ENCODE results near the gene TMEM179. TPM values are rescaled to one million over a fixed set of nuclear protein-coding genes. Genes with fewer than 3 reads are reported as not detected.

TMEM179 gene
- total and polyA plus RNA-seq, 2 of the 8 experiments (the other 6 are each of a cell fraction or from before 2014, with no cell fraction given): 2.9 to 4.0 TPM

DNA sequence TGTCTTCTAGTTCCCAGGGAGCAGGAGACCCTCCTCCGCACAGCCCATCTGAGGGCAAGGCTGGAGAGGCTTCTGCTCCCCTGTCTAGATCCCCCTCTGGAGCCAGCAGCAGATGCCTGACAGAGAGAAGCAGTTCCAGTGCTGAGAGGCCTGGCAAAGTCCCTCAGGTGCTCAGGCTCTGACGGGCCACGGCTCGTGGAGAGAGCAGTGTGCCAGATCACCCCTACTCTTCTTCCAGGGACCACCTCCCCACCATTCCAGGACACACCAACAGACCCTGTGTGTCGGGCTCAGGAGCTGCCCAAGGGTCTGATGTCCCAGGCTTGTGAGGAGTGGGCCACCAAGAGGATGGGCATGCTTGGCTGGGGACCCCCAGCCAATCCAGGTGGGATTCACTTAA lies 47.5 kb downstream of the TMEM179 start:
- DNase-seq (ENCODE audit: low read depth in 1 of 2, low spot score in 2 of 2) (no peak), FAIRE-seq (no peak)
- Histone ChIP-seq H3K36me3 (ENCODE audit: control insufficient read depth in 2 of 4, insufficient read depth in 4 of 4, low read length in 3 of 4) (no peaks in the 10 kb centered on the region), H4K8ac (ENCODE audit: extremely low read depth, insufficient read depth, low read length) (no peak overlapping the region), H2AFZ (ENCODE audit: low read length) (no peak overlapping the region), H3K4me3 (ENCODE audit: extremely low read depth in 1 of 4, insufficient read depth in 2 of 4, low read depth in 3 of 4, low read length in 4 of 4) (no peak overlapping the region), H4K20me1 (replicated peaks in 1 of 2; ENCODE audit: control insufficient read depth in 1 of 2, insufficient read depth in 2 of 2, low read length in 2 of 2) (peaks cover 0 to 3% of the 10 kb centered on the region in 2 experiments), H3K79me1 (ENCODE audit: low read depth, low read length) (no peaks in the 10 kb centered on the region), H3K23ac (ENCODE audit: insufficient read length) (no peak overlapping the region), H3K14ac (ENCODE audit: insufficient read length) (no peak overlapping the region), H2BK20ac (ENCODE audit: low read length) (no peak overlapping the region), H3K9me3 (ENCODE audit: insufficient read depth in 2 of 2, low read depth in 1 of 2, low read length in 1 of 2) (no peaks in the 10 kb centered on the region), H3K4ac (replicated peaks; ENCODE audit: insufficient read length, low read depth, low read length) (no peak overlapping the region), H3K23me2 (ENCODE audit: low read depth, low read length) (no peaks in the 10 kb centered on the region), H4K91ac (replicated peaks; ENCODE audit: insufficient read length, low read length) (no peak overlapping the region), H3K27ac (ENCODE audit: low read depth, low read length) (no peak overlapping the region), H3K56ac (replicated peaks; ENCODE audit: insufficient read length, low read depth, low read length) (no peak overlapping the region), H4K5ac (ENCODE audit: insufficient read length, low read depth, low read length) (no peak overlapping the region), H2BK15ac (ENCODE audit: low read length) (no peak overlapping the region), H2BK5ac (ENCODE audit: low read depth, low read length) (no peak overlapping the region), H3K27me3 (replicated peaks in 1 of 4; ENCODE audit: control insufficient read depth in 3 of 4, extremely low read depth in 1 of 4, insufficient read depth in 3 of 4, low read length in 3 of 4) (no peaks in the 10 kb centered on the region), H3K9ac (replicated peaks in 1 of 4; ENCODE audit: extremely low read depth in 1 of 4, low read depth in 3 of 4, low read length in 3 of 4) (no peak overlapping the region), H2BK120ac (replicated peaks; ENCODE audit: low read depth, low read length) (no peak overlapping the region), H3K79me2 (ENCODE audit: control insufficient read depth in 1 of 2, insufficient read depth in 2 of 2, low read length in 2 of 2) (no peaks in the 10 kb centered on the region), H2AK5ac (ENCODE audit: low read depth, low read length) (no peak overlapping the region), H3K4me1 (replicated peaks in 1 of 4; ENCODE audit: control insufficient read depth in 3 of 4, insufficient read depth in 4 of 4, low read length in 3 of 4) (no peaks in the 10 kb centered on the region), H2BK12ac (ENCODE audit: low read depth, low read length) (no peak overlapping the region), H3K18ac (ENCODE audit: extremely low read depth, low read length) (no peak overlapping the region), H3K4me2 (ENCODE audit: insufficient read depth in 1 of 2, low read depth in 2 of 2, low read length in 2 of 2) (no peak overlapping the region)
- POLR2A ChIA-PET (ENCODE audit: partially characterized antibody): no interaction called here
- CTCF ChIA-PET (ENCODE audit: partially characterized antibody): interaction anchor here (1.0 to 1.3 kb wide), 3 partner anchors 10 to 34 kb away, joined by 3 read pairs; no protein-coding TSS in a partner anchor
- TF ChIP-seq SIN3A (conservative IDR thresholded peaks at IDR 0.05 in 1 of 2, IDR thresholded peaks at IDR 0.05 in 1 of 2; ENCODE audit: low read depth in 1 of 2, low read length in 2 of 2) (no peak), TAF1 (IDR thresholded peaks at IDR 0.05; ENCODE audit: low read depth, low read length) (no peak)
- TF ChIP-seq, protein P1, sequence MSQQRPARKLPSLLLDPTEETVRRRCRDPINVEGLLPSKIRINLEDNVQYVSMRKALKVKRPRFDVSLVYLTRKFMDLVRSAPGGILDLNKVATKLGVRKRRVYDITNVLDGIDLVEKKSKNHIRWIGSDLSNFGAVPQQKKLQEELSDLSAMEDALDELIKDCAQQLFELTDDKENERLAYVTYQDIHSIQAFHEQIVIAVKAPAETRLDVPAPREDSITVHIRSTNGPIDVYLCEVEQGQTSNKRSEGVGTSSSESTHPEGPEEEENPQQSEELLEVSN (IDR thresholded peaks at IDR 0.05): no peak
- 83% methylated on average over 2 of the region's 5 CpGs; no CpG with 5 or more reads in 1 of the 2 experiments for WGBS, 2 experiments (ENCODE audit: extremely low coverage in 1 of 2, insufficient coverage in 1 of 2, insufficient read length in 1 of 2, insufficient replicate concordance in 2 of 2, low coverage in 1 of 2, low lambda C conversion rate in 2 of 2, missing lambda C conversion rate in 1 of 2)

Measured in H1 (cell line).